ENCODE results near the gene ADA. TPM values are rescaled to one million over a fixed set of nuclear protein-coding genes. Genes with fewer than 3 reads are reported as not detected.
"Not testable (repeated sequence)": the region's sequence is repeated elsewhere in the genome, so short reads cannot be mapped to it uniquely, and the experiment has no call there.

The ADA gene
- 1 to 10 TPM; 5.1 to 8.5 (median 7.2) TPM for polyA plus RNA-seq (ENCODE audit: insufficient read length in 10 of 10)
- long read RNA-seq, donor 1, partial matches to known transcripts: 0 of 3 reads
- long read RNA-seq, donor 1, other reads (novel, unspliced or antisense): 0 of 3 reads
- long read RNA-seq, donor 2, partial matches to known transcripts: 0 of 1 reads
- long read RNA-seq, donor 2, other reads (novel, unspliced or antisense): 0 of 1 reads
- long read RNA-seq, donor 3: 0 reads
- long read RNA-seq, donor 4, partial matches to known transcripts: 0 of 1 reads
- long read RNA-seq, donor 4, other reads (novel, unspliced or antisense): 0 of 1 reads
- long read RNA-seq, donor 5, partial matches to known transcripts: 0 of 3 reads
- long read RNA-seq, donor 5, other reads (novel, unspliced or antisense): 0 of 3 reads
- long read RNA-seq, donor 6, partial matches to known transcripts: 0 of 2 reads
- long read RNA-seq, donor 6, other reads (novel, unspliced or antisense): 0 of 2 reads
- long read RNA-seq, donor 7, partial matches to known transcripts: 0 of 1 reads
- long read RNA-seq, donor 7, other reads (novel, unspliced or antisense): 0 of 1 reads
- long read RNA-seq, donor 8, partial matches to known transcripts: 0 of 2 reads
- long read RNA-seq, donor 8, other reads (novel, unspliced or antisense): 0 of 2 reads
- long read RNA-seq, donor 9: 0 reads

GRCh38 chr20:44651684-44652423 is at the start of gene ADA:
Gene ADA, minus strand, starts transcription at chr20:44651699. Its CDS starts 92 bp downstream, at chr20:44651607.
- DNase-seq: peak in 2 of 3 donors; percentile 41 to 91

- no peak for DNase-seq
These were observed 48.8 kb upstream of the ADA start for GRCh38 chr20:44700306-44700705.

GRCh38 chr20:44698351-44698750 is 46.9 kb upstream of the ADA start:
- DNase-seq: no peak

GRCh38 chr20:44697041-44697440 is 45.5 kb upstream of the ADA start:
- not testable (repeated sequence) for DNase-seq

DNA sequence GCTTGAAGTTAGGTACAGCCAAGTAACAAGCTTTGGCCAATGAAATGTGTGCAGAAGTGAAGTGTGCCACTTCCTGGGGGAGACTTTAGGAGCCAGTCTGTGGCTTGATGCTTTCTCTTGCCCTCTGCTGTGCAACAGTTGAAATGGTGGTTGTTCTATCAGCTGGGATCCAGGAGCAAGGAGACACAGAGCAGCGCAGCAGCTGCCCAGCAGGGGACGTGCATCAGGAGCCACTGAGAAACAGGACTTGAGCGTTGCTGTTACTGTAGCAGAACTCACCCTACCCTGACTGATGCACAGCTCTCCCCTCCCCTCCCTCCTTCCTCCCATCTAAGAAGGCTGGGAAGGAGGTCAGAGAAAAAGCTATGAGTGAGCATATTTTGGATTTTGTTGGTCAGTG is 44.8 kb upstream of the ADA start:
- DNase-seq: no peak

- peak in 2 of 3 donors; percentile 28 to 51 for DNase-seq
These were observed 44.3 kb upstream of the ADA start for GRCh38 chr20:44695674-44696300.

GRCh38 chr20:44695295-44695673 is 43.8 kb upstream of the ADA start:
- no peak for DNase-seq

DNA sequence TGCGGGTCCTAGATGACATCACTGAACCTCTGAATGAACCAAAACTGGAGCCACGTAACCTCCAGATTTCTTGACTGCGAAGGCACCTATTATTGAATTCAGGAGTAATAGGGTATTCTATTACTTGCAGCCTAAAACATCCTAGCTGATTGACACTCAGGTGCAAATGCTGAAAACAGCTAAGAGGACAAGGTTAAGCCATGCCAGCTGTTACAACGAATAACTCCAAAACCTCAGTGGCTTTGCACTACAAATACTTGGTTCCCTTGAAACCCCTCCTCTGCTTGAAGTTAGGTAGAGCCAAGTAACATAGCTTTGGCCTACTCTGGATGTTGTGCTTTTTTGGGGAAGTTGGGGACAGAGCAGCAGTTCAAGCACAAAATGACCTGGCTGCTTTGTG is 42.7 kb upstream of the ADA start:
- no peak for DNase-seq

- no peak for DNase-seq
These were observed 42.1 kb upstream of the ADA start for GRCh38 chr20:44693627-44694026.

DNA sequence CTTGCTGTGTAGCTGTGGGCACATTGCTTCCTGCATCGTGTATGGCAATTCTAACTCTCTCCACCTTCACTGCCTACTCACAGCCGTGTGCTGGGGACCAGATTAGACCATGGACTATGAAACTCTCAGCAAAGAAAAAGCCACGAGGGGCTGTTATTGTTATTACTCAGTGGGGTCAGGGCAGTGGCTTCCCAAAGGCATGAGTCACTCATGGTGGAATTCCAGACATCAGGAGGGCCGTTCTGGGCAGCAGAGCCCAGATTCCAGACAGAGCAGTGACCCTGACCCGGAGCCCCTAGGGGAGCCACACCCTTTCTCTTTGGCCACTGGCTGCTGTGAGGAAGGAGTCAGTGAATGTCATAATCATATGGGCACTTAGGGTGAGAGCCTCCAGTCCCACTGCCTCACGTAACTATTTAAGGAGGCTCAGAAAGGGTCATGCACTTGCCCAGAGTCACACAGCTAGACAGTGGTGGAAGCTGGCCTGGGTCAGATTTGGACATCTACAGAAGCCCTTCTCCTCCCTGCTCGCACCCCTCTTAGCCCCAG is 41.5 kb upstream of the ADA start:
- DNase-seq: peak in 2 of 3 donors; percentile 41 to 84

DNA sequence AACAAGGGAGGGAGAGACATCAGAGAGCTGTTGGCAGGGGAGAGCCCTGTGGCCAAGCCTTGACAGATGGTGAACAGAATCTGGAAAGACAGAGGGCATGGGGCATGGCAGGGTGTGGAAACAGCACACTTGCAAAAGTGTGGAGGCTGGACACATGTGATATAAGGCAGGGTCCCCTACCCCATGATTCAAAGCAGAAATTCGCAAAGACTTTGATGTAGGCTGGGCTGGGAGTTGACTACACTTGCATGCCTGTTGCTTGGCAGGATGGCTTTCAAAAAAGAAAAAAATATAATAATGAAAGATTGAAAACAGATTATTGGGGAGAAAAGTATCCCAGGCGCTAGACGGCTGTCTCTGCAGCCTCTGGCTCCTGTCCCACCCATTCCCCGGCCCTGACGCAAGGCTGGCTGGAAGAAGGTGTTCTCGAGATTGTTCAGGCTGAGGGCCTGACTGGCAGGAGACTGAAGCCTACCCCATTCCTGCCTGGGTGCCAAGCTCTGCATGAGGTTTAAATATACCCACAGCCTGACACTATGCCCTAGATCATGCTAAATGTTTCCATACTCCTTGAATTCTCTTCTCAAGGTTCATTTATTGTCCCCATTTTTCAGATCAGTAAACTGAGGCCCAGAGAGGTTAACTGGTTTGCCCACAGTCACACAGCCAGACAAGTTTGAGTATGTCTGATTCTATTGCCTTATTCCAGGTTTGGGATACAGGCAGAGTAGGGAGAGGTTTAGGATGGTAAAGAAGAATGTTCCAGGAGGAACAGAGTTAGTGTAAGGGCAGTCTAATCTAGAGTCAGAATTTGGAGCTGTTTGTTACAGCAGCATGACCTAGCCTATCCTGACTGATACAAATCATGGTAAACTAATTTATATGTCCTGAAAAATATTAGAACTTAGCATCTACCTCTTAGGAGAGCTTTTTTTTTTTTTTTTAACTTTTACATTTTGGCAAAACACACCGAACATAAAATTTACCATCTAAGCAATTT is 40.2 kb upstream of the ADA start:
- peak in 2 of 3 donors; percentile 58 to 72 for DNase-seq

GRCh38 chr20:44690781-44691423 is 39.4 kb upstream of the ADA start:
- DNase-seq: no peak

- DNase-seq: no peak
These were observed 38.3 kb upstream of the ADA start for GRCh38 chr20:44689809-44690208.

DNA sequence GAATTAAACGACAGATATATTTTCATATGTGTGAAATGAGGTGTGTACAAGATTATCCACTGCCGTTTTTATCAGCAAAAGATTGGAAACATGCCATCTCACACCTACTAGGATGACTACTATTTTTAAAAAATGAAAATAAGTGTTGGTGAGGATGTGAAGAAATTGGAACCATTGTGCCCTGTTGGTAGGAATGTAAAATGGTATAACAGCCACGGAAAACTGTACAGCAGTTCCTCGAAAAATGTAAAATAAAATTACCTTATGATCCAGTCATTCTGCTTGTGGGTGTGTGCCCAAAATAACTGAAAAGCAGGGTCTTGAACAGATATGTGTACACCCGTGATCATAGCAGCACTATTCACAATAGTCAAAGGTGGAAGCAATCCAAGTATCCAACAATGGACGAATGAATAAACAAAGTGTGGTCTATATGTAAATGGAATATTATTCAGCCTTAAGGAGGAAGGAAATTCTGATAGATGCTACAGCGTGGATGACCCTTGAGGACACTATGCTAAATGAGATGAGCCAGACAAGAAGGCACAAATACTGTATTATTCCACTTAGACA is 36.6 kb upstream of the ADA start:
- DNase-seq: no peak

GRCh38 chr20:44686934-44687333 is 35.4 kb upstream of the ADA start:
- DNase-seq: no peak

DNA sequence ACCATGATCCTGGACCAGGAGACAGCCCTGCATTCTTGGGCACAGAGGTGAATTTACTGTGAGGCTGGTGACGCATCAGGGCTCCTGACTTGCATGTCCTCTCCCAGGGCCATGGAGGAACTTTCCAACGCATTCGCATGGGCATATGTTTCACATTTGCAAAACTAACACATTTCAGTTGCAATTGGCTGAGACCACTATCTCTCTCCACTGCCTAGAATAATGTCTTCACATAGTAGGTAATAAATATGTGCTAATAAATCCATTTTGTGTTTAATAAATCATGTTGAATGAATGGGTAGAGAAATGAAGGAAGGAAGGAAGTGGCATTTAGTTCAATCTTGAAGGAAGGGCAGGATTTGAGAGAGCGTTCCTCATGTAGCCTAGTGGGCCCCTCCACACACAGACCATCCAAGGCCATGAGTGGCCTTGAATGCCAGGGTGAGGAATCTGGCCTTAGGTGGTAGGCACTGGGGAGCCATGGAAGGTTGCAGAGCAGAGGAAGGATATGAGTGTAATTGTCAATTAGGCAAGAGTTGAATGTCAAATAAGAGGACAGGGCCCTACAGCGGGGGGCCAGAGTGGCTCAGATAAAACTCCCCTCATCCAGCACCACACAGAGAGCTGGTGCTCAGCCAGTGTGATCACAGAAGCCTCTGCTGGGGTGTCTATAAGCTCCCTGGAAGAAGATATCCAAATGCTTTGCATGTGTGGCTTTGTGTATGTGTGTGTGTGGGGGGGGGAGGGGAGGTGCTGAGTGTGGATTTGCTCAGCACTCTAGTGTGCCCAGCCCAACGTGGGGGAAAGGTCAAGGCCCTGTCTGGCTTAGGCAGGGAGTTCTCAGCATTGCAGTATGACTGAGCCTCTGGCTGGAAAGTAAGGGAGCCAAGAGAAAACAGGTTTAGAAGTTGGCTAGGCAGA is 32.8 kb upstream of the ADA start:
- DNase-seq: no peak

DNA sequence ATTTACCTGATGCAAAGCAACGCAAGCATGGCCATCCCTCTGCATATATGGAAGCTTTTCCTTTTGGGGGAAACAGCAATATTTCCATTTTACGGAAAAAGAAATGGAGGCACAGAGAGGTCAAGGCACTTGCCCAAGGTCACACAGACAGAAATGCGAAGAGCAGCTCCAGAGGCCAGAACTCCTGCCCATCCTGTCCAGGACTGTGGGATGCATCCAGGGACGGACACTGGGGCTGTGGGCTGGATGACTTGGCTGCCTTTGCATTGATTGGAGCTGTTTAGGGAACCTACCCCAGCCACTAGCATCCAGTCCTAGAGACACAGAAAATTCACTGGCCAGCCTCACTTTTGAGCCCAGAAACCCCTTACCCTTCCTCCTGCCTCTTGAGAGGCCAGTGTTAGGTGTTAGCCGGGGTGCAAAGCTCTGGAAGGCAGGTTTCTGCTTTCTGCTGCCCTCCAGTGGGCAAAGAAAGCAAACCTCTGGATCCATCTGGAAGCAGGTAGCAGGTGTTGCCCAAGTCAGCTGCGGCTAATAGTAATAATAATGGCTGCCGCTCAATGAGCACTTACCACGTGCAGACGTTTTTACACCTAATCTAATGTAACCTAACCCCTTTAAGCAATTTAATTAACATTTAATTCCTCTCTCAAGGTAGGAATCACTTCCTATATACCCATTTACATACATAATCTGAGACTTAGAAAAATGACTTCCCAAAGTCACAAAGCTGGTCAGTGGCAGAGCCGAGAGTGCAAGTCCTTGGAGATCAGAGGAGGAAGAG is 32.0 kb upstream of the ADA start:
- DNase-seq: no peak
